Measurements from ENCODE around the gene SELP.
"Not testable (repeated sequence)": the region's sequence is repeated elsewhere in the genome, so short reads cannot be mapped to it uniquely, and the experiment has no call there.

DNA sequence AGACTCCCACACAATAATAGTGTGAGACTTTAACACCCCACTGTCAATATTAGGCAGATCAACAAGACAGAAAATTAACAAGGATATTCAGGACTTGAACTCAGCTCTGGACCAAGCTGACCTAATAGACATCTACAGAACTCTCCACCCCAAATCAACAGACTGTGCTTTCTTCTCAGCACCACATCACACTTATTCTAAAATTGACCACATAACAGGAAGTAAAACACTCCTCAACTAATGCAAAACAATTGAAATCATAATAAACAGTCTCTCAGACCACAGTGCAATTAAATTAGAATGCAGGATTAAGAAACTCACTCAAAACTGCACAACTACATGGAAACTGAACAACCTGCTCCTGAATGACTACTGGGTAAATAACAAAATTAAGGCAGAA, 28.9 kb upstream of the SELP start:
- TF ChIP-seq, protein P1, sequence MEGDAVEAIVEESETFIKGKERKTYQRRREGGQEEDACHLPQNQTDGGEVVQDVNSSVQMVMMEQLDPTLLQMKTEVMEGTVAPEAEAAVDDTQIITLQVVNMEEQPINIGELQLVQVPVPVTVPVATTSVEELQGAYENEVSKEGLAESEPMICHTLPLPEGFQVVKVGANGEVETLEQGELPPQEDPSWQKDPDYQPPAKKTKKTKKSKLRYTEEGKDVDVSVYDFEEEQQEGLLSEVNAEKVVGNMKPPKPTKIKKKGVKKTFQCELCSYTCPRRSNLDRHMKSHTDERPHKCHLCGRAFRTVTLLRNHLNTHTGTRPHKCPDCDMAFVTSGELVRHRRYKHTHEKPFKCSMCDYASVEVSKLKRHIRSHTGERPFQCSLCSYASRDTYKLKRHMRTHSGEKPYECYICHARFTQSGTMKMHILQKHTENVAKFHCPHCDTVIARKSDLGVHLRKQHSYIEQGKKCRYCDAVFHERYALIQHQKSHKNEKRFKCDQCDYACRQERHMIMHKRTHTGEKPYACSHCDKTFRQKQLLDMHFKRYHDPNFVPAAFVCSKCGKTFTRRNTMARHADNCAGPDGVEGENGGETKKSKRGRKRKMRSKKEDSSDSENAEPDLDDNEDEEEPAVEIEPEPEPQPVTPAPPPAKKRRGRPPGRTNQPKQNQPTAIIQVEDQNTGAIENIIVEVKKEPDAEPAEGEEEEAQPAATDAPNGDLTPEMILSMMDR (IDR thresholded peaks at IDR 0.05; ENCODE audit: insufficient read depth, low read depth, low read length) = not testable (repeated sequence)
- not testable (repeated sequence) for TF ChIP-seq EZH2 (IDR thresholded peaks at IDR 0.05; ENCODE audit: insufficient read depth, low read length)

All from astrocyte (in vitro differentiated cells and primary cell).